Tibial nerve (tissue), 4 donors: ENCODE measurements around the gene MTMR2.

ENCODE experiments used
- EP300 ChIP-seq, 2 donors: sonication (generic); formaldehyde crosslinking; IDR thresholded peaks; one replicate each; pipeline ENCODE4 v1.6.1; 2017; ENCODE audit warnings: antibody characterized with exemption in 2 of 2, mild to moderate bottlenecking in 1 of 2
- POLR2A ChIP-seq, 2 donors: fragments of 450-650 bp; IDR thresholded peaks; one replicate each; pipeline ENCODE4 v1.6.1; 2017; ENCODE audit warnings: antibody characterized with exemption in 2 of 2, mild to moderate bottlenecking in 2 of 2, moderate library complexity in 2 of 2
- TF ChIP-seq, protein P1 (sequence below), 5 experiments: fragments of 200-600 bp in 3 of 5; fragments of 450-650 bp in 2 of 5; sonication (generic) in 3 of 5; IDR thresholded peaks; one replicate each; pipeline ENCODE4 v1.5.1; 2016 to 2019; ENCODE audit warnings: antibody characterized with exemption in 5 of 5, mild to moderate bottlenecking in 3 of 5, moderate library complexity in 2 of 5

DNA sequence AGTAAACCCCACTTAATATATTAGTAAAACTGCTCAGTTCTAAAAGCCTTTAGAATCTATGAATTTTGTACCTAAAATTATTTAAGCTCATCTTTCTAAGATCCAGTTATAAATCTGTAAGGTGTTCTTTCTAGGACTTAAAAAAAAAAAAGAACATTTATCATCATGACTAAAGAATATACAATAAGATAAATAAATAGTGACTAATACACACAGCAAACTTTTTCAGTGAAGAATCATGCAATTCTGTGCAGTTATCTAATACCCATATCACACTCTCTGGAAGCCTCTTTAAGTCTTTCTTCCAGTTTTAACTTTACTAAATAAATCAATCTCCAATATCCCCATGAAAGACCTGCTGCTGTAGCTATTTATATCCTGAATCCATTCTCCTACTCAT lies 73.8 kb downstream of the MTMR2 start:
- TF ChIP-seq, protein P1, sequence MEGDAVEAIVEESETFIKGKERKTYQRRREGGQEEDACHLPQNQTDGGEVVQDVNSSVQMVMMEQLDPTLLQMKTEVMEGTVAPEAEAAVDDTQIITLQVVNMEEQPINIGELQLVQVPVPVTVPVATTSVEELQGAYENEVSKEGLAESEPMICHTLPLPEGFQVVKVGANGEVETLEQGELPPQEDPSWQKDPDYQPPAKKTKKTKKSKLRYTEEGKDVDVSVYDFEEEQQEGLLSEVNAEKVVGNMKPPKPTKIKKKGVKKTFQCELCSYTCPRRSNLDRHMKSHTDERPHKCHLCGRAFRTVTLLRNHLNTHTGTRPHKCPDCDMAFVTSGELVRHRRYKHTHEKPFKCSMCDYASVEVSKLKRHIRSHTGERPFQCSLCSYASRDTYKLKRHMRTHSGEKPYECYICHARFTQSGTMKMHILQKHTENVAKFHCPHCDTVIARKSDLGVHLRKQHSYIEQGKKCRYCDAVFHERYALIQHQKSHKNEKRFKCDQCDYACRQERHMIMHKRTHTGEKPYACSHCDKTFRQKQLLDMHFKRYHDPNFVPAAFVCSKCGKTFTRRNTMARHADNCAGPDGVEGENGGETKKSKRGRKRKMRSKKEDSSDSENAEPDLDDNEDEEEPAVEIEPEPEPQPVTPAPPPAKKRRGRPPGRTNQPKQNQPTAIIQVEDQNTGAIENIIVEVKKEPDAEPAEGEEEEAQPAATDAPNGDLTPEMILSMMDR (IDR thresholded peaks at IDR 0.05), result no peak
- TF ChIP-seq POLR2A (IDR thresholded peaks at IDR 0.05) (no peak), EP300 (IDR thresholded peaks at IDR 0.05) (no peak)
